GM23248 (cell line): ENCODE measurements around the gene PRKCE. TPM values are rescaled to one million over a fixed set of nuclear protein-coding genes. Genes with fewer than 3 reads are reported as not detected.
A peak's percentile ranks its signal among the peaks of the same experiment; 100 is the strongest.

Source experiments
- DNase-seq: peaks from one replicate; pipeline ENCODE4 v3.0.0-alpha.2; 2015
- H2AFZ ChIP-seq: fragments of 200-600 bp; sonication (generic); 2 replicates; pipeline ENCODE4 v1.6.1; 2016; ENCODE audit warnings: antibody characterized with exemption
- H3F3A ChIP-seq: fragments of 200-600 bp; sonication (generic); 2 replicates; pipeline ENCODE4 v1.6.1; 2016; ENCODE audit warnings: mild to moderate bottlenecking, antibody characterized with exemption, mixed run types; ENCODE audit not compliant: insufficient read depth
- H3K27ac ChIP-seq: fragments of 200-600 bp; sonication (generic); 2 replicates; pipeline ENCODE4 v1.5.1; 2016; ENCODE audit warnings: mild to moderate bottlenecking
- H3K27me3 ChIP-seq: fragments of 200-600 bp; sonication (generic); replicated peaks from 2 replicates; pipeline ENCODE4 v1.6.1; 2016; ENCODE audit warnings: mild to moderate bottlenecking; ENCODE audit not compliant: insufficient read depth
- H3K36me3 ChIP-seq: fragments of 200-600 bp; sonication (generic); 2 replicates; pipeline ENCODE4 v1.6.1; 2016; ENCODE audit warnings: low read depth, mild to moderate bottlenecking
- H3K4me1 ChIP-seq: fragments of 200-600 bp; sonication (generic); 2 replicates; pipeline ENCODE4 v1.6.1; 2016; ENCODE audit warnings: mild to moderate bottlenecking; ENCODE audit not compliant: insufficient read depth
- H3K4me2 ChIP-seq: fragments of 200-600 bp; sonication (generic); one replicate; pipeline ENCODE4 v1.6.1; 2016; ENCODE audit warnings: mild to moderate bottlenecking; ENCODE audit not compliant: unreplicated experiment
- H3K4me3 ChIP-seq: fragments of 200-600 bp; sonication (generic); 2 replicates; pipeline ENCODE4 v1.5.1; 2016; ENCODE audit warnings: mild to moderate bottlenecking
- H3K79me2 ChIP-seq: fragments of 200-600 bp; sonication (generic); 2 replicates; pipeline ENCODE4 v1.6.1; 2016; ENCODE audit warnings: mild to moderate bottlenecking; ENCODE audit not compliant: insufficient read depth
- H3K9ac ChIP-seq: fragments of 200-600 bp; sonication (generic); 2 replicates; pipeline ENCODE4 v1.6.1; 2016; ENCODE audit warnings: mild to moderate bottlenecking
- H3K9me2 ChIP-seq: fragments of 200-600 bp; sonication (generic); 2 replicates; pipeline ENCODE4 v1.6.1; 2016; ENCODE audit warnings: mixed run types, mild to moderate bottlenecking, moderate library complexity; ENCODE audit not compliant: insufficient read depth
- H3K9me3 ChIP-seq: fragments of 200-600 bp; sonication (generic); one replicate; pipeline ENCODE4 v1.6.1; 2017; ENCODE audit warnings: low read depth
- H4K20me1 ChIP-seq: fragments of 200-600 bp; sonication (generic); 2 replicates; pipeline ENCODE4 v1.6.0; 2016; ENCODE audit not compliant: insufficient read depth
- EZH2 ChIP-seq: fragments of 200-600 bp; sonication (generic); IDR thresholded peaks from 2 replicates; pipeline ENCODE4 v1.6.1; 2018; ENCODE audit warnings: antibody characterized with exemption, mild to moderate bottlenecking; ENCODE audit not compliant: insufficient read depth, poor library complexity, severe bottlenecking
- EZH2phosphoT487 ChIP-seq: fragments of 200-600 bp; sonication (generic); IDR thresholded peaks from 2 replicates; pipeline ENCODE4 v1.6.1; 2018; ENCODE audit warnings: antibody characterized with exemption, moderate library complexity, mild to moderate bottlenecking, low read depth; ENCODE audit not compliant: insufficient read depth
- WGBS, 2 experiments: methylation state at CpG; one replicate each; pipeline ENCODE4 v1.1.6; 2015 to 2017; ENCODE audit warnings: low lambda C conversion rate in 2 of 2, low coverage in 1 of 2; ENCODE audit errors: missing lambda C conversion rate in 2 of 2; 5-methylcytosine and 5-hydroxymethylcytosine counted together
- in situ Hi-C: fragments of 300-500 bp; cut with MboI; formaldehyde crosslinking; loops from 2 replicates; pipeline ENCODE4 v1.15.0; 2020
- polyA plus RNA-seq: library from polyadenylated mRNA; unstranded; fragments of >200 nt; fragmentation: Nextera tagmentation; extraction: Ambion mirVana; gene quantifications from 2 replicates; pipeline ENCODE4 v1.2.1, GENCODE V29; 2016
- total RNA-seq: library from RNA; depleted of rRNA; stranded (reverse); fragments of >200 nt; shearing (Covaris generic); gene quantifications from 2 replicates; pipeline ENCODE4 v1.2.3, GENCODE V29; 2014

Gene PRKCE
- total and polyA plus RNA-seq, 2 experiments from 2014 or later = 5.9 to 7.0 TPM

- H3F3A ChIP-seq = 0 out of 2 replicates have a peak, but pooled peaks cover 3% of the 10 kb centered on the region
- TF ChIP-seq EZH2 = no peak
- TF ChIP-seq EZH2phosphoT487 = no peak
- H3K27me3 ChIP-seq = no peaks in the 10 kb centered on the region
- H3K9ac ChIP-seq = no peak overlapping the region
- peak; percentile 50 for DNase-seq
- H4K20me1 ChIP-seq = no peaks in the 10 kb centered on the region
- H3K27ac ChIP-seq = no peak overlapping the region
- no peaks in the 10 kb centered on the region for H3K9me3 ChIP-seq
- no peak overlapping the region for H3K4me3 ChIP-seq
- WGBS, 2 experiments = 85 to 91% methylated on average over 1 of the region's 1 CpG
- H3K9me2 ChIP-seq = no peaks in the 10 kb centered on the region
- no peaks in the 10 kb centered on the region for H3K79me2 ChIP-seq
- peaks cover 13% of the 10 kb centered on the region for H3K4me1 ChIP-seq
- no peaks in the 10 kb centered on the region for H3K36me3 ChIP-seq
- H2AFZ ChIP-seq = no peak overlapping the region
- H3K4me2 ChIP-seq = no peak overlapping the region
- in situ Hi-C loops = no loop called here
Observed at GRCh38 chr2:46002507-46002883, 351.0 kb downstream of the PRKCE start.

GRCh38 chr2:46002947-46003346 lies 351.5 kb downstream of the PRKCE start:
- no peaks in the 10 kb centered on the region for H4K20me1 ChIP-seq
- H3K27me3 ChIP-seq = no peaks in the 10 kb centered on the region
- WGBS, 2 experiments = 64 to 83% methylated on average over 2 of the region's 2 CpGs
- TF ChIP-seq EZH2phosphoT487 (no peak), EZH2 (no peak)
- H3K4me1 ChIP-seq = peaks cover 17% of the 10 kb centered on the region
- 0 out of 2 replicates have a peak, but pooled peaks cover 3% of the 10 kb centered on the region for H3F3A ChIP-seq
- no peak overlapping the region for H3K27ac ChIP-seq
- H2AFZ ChIP-seq = no peak overlapping the region
- in situ Hi-C loops = no loop called here
- H3K9ac ChIP-seq = no peak overlapping the region
- DNase-seq = no peak
- H3K4me3 ChIP-seq = no peak overlapping the region
- no peaks in the 10 kb centered on the region for H3K79me2 ChIP-seq
- H3K36me3 ChIP-seq = no peaks in the 10 kb centered on the region
- H3K4me2 ChIP-seq = no peak overlapping the region
- no peaks in the 10 kb centered on the region for H3K9me2 ChIP-seq
- H3K9me3 ChIP-seq = no peaks in the 10 kb centered on the region

GRCh38 chr2:46003903-46004473 lies 352.5 kb downstream of the PRKCE start:
- no peaks in the 10 kb centered on the region for H3K27me3 ChIP-seq
- DNase-seq = no peak
- H3K9me2 ChIP-seq = no peaks in the 10 kb centered on the region
- in situ Hi-C loops = no loop called here
- no peaks in the 10 kb centered on the region for H3K36me3 ChIP-seq
- H3K9ac ChIP-seq = no peak overlapping the region
- TF ChIP-seq EZH2 (no peak), EZH2phosphoT487 (no peak)
- 87 to 88% methylated on average over 9 of the region's 9 CpGs for WGBS, 2 experiments
- no peak overlapping the region for H2AFZ ChIP-seq
- H3K4me2 ChIP-seq = no peak overlapping the region
- no peaks in the 10 kb centered on the region for H3K79me2 ChIP-seq
- 0 out of 2 replicates have a peak, but pooled peaks cover 3% of the 10 kb centered on the region for H3F3A ChIP-seq
- no peaks in the 10 kb centered on the region for H3K9me3 ChIP-seq
- no peak overlapping the region for H3K4me3 ChIP-seq
- peaks cover 27% of the 10 kb centered on the region for H3K4me1 ChIP-seq
- no peaks in the 10 kb centered on the region for H4K20me1 ChIP-seq
- no peak overlapping the region for H3K27ac ChIP-seq

DNA sequence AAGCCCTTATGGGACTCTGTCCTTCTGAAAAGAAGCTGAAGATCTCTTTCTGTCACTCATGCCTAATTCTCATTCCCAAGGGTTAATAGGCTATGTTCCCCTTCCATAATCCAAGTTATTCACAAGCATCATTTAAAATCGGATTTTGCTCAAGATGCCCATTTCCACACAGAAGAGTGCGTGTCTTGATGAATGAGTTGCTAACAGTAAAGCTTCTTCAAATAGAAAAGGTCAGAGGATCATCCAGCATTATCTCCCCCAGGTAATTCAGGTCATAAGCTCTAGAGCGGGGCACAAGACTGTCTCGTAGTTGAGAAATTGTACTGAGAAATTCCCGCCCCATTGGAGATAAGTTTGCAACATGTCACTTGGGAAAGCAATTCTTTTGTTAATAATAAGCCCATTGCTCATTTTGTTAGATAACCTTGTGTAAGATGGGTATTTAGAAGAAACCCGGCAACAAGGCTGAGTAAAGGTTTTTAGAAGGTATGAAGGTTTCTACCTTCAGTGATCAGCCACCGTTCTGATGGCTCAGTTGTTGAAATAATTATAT lies 355.1 kb downstream of the PRKCE start:
- Histone ChIP-seq H3F3A (peaks cover 8% of the 10 kb centered on the region; the same call in 1 of the 2 replicates), H3K79me2 (no peaks in the 10 kb centered on the region), H3K4me2 (no peak overlapping the region), H3K9ac (no peak overlapping the region), H3K9me2 (no peaks in the 10 kb centered on the region), H3K4me1 (peaks cover 22% of the 10 kb centered on the region), H3K4me3 (no peak overlapping the region), H3K36me3 (no peaks in the 10 kb centered on the region), H3K27me3 (no peaks in the 10 kb centered on the region), H3K27ac (no peak overlapping the region), H4K20me1 (no peaks in the 10 kb centered on the region), H3K9me3 (no peaks in the 10 kb centered on the region), H2AFZ (no peak overlapping the region)
- no peak for TF ChIP-seq EZH2
- no peak for TF ChIP-seq EZH2phosphoT487
- 93 to 95% methylated on average over 7 of the region's 7 CpGs for WGBS, 2 experiments
- no peak for DNase-seq
- in situ Hi-C loops = no loop called here

DNA sequence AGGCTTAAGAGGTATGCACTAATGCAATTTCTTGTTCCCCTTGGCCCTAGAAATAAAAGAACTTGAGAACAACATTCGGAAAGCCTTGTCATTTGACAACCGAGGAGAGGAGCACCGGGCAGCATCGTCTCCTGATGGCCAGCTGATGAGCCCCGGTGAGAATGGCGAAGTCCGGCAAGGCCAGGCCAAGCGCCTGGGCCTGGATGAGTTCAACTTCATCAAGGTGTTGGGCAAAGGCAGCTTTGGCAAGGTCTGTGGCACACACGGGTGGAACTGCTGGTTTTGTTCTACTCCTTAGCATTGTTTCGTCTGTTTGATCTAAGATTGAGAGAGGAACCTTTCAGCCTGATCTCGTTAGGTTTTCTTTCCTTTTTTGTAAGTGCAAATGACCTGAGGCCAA lies 355.9 kb downstream of the PRKCE start:
- Histone ChIP-seq H3K9me3 (no peaks in the 10 kb centered on the region), H3K27ac (no peak overlapping the region), H4K20me1 (no peaks in the 10 kb centered on the region), H3K9ac (no peak overlapping the region), H2AFZ (no peak overlapping the region), H3K9me2 (no peaks in the 10 kb centered on the region), H3K27me3 (no peaks in the 10 kb centered on the region), H3K36me3 (no peaks in the 10 kb centered on the region), H3K4me2 (no peak overlapping the region), H3K4me1 (peaks cover 17% of the 10 kb centered on the region), H3K79me2 (no peaks in the 10 kb centered on the region), H3F3A (peaks cover 6% of the 10 kb centered on the region; the same call in 1 of the 2 replicates), H3K4me3 (no peak overlapping the region)
- DNase-seq = no peak
- in situ Hi-C loops = no loop called here
- no peak for TF ChIP-seq EZH2
- WGBS, 2 experiments = 87 to 89% methylated on average over 11 of the region's 11 CpGs
